Measurements from ENCODE around the gene C4B.
"Not testable (repeated sequence)": the region's sequence is repeated elsewhere in the genome, so short reads cannot be mapped to it uniquely, and the experiment has no call there.

Gene C4B

DNA sequence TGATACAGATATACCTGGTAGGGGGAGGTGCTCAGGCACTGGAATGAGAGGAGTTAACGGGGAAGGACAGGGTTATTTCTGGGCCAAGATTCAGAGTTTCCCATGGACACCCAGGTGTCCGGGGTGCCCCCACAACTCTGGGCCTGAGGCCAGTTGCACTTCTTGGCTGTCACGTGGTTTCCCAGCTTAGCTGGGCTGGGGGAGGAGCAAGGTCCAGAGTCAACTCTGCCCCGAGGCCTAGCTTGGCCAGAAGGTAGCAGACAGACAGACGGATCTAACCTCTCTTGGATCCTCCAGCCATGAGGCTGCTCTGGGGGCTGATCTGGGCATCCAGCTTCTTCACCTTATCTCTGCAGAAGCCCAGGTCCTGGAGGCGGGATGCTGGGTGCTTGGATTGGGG lies at the start of gene C4B:
TSS of gene C4B (plus strand) at position 249 of the 400 bp plus-strand sequence. CDS start at position 300, 51 bp downstream.
- DNase-seq (ENCODE audit: extremely low read depth in 1 of 2, low read depth in 1 of 2): not testable (repeated sequence)

DNA sequence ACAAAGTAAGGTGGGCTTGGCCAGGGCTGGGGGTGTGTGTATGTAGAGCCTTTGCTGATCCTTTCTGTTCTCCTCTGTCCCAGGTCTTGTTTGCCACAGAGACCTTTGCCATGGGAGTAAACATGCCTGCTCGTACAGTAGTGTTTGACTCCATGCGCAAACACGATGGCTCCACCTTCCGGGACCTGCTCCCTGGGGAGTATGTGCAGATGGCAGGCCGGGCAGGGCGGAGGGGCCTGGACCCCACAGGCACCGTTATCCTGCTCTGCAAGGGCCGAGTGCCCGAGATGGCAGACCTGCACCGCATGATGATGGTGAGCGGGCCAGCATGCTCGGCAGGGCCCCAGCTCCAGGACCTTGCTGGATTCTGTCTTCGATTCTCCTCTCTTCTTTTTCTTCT lies 48.9 kb upstream of the C4B start:
- DNase-seq (ENCODE audit: extremely low read depth in 1 of 2, low read depth in 1 of 2): no peak

DNA sequence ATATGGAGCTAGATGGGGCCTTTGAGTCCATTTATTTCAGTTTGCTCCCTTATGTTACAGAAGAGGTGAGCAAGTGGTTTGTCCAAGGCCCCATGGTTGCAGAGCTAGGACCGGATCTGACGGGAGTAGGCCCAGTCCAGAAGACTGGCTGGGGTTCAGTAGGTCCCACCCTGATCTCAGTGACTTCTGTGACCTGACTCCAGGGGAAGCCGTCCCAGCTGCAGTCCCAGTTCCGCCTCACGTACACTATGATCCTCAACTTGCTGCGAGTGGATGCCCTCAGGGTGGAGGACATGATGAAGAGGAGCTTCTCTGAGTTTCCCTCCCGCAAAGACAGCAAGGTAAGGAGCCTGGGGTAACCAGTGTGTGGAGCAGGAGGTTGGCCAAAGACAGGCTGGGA lies 48.1 kb upstream of the C4B start:
- DNase-seq (ENCODE audit: extremely low read depth in 1 of 2, low read depth in 1 of 2): no peak

DNA sequence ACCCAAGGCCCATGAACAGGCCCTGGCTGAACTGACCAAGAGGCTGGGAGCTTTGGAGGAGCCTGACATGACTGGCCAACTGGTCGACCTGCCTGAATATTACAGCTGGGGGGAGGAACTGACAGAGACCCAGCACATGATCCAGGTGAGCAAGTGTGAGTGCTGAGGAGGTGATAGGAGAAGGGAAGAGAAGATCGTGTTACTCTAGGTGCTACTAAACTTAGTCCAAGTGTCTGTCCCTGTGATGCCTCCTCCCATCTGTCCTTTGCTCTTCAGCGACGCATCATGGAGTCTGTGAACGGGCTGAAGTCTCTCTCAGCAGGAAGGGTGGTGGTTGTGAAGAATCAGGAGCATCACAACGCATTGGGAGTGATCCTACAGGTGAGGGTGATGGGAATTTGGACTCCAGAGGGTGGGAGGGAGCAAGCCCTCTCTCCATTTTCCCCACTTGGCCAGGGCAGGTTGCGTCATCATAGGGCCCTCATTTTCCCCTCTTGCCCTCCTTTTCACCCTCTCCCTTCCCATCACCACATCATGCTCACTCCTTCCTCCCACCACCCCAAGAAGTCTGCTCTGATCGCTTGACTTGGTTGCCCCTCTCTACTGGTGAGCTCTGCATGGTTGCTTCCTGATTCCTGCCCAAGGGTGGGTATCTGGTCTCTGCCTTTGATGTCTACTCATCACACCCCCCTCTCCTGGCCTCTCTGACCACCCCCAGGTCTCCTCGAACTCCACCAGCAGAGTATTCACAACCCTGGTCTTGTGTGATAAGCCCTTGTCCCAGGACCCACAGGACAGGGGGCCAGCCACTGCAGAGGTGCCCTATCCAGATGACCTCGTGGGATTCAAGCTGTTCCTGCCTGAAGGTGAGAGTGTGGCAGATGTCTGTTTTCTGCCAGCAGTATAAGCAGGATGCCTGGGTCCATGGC lies 47.3 kb upstream of the C4B start:
- DNase-seq (ENCODE audit: extremely low read depth in 1 of 2, low read depth in 1 of 2): no peak

DNA sequence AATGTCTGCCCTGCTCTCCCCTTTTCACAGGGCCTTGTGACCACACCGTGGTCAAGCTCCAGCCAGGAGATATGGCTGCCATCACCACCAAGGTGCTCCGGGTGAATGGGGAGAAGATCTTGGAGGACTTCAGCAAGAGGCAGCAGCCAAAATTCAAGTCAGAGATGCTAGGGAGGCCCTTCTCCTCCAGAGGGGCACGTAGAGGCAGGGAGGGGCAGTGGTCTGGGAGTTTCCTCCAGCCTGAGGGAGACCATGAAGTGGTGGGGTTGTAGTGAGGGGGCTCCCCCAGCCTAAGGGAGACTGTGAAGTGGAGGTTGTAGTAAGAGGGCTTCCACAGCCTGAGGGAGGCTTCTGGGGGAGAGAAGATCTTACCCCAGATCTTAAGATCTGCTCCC lies 46.7 kb upstream of the C4B start:
- no peak for DNase-seq (ENCODE audit: extremely low read depth in 1 of 2, low read depth in 1 of 2)

DNA sequence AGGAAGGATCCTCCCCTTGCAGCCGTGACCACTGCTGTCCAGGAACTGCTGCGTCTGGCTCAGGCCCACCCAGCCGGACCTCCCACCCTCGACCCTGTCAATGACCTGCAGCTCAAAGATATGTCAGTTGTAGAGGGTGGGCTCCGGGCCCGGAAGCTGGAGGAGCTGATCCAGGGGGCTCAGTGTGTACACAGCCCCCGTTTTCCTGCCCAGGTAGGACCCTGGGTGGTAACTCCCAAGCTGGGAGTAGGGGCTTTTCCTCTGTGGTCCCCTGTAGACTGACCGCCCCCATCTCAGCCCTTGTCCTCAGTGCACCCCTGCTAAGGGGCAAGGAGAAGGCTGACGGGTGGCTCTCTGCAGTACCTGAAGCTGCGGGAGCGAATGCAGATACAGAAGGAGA lies 46.3 kb upstream of the C4B start:
- no peak for DNase-seq (ENCODE audit: extremely low read depth in 1 of 2, low read depth in 1 of 2)

DNA sequence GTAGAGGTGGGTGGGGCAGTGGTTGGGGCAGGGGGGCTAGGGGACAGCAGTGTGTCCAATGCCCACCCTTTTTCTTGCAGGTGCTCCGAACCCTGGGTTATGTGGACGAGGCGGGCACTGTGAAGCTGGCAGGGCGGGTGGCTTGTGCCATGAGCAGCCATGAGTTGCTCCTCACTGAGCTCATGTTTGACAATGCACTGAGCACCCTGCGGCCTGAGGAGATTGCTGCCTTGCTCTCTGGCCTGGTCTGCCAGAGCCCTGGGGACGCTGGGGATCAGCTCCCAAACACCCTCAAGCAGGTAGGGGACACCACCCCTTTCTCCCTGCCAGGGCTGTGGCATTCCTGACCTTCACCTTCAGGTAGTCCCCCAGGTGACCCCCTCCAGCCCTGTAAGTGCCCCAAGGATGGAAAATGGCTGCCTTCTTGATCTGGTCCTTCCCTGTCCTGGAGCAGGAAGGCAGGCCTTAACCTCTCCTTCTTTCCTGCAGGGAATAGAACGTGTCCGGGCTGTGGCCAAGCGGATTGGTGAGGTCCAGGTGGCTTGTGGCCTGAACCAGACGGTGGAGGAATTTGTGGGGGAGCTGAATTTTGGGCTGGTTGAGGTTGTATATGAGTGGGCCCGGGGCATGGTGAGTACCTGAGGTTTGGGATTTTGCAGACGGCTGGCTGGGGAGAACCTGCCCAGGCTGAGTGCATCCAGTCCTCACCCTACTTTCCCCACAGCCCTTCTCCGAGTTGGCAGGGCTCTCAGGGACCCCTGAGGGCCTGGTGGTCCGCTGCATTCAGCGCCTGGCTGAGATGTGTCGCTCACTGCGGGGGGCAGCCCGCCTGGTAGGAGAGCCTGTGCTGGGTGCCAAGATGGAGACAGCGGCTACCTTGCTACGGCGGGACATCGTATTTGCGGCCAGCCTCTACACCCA lies 45.5 kb upstream of the C4B start:
- no peak for DNase-seq (ENCODE audit: extremely low read depth in 1 of 2, low read depth in 1 of 2)

DNA sequence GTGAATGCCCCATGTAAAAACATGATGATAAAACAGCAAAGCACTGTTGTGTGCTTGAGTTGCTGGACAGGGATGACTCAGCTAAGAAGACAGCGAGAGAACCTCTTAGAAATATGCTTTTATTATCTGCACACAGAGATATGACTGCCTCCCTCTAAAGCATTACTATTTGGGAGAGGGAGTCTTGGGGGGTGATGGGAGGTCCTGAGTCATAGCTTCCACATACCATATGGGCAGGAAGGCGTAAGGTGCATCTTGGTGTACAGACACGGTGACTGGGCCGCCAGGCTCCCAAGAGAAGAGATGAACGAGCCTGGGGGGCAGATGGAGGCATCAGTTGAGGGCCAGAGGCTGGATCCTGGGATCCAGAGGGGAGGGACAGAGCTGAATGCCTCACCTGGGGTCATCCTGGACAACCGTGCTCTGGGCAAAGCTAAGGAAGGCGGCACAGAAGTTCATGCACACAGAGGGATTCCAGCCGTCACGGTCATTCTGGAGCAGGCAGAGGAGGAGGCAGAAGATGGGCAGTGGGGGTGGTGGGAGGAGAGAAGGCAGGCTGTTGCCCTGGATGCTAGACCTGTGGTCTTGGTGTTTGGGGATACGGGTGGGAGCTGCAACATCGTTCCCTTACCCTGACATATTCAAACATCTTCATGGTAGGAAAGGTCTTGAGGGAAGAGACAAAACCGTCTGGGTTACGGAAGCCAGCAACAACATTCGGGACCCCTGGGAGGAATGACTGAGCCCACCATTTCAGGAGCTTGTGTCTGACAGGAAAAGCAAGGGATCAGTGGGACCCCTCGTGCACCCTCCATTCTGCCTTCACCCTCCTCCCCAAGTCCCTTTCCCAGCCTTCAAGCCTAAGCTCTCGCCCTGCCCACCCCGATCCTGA lies 44.6 kb upstream of the C4B start:
- DNase-seq (ENCODE audit: extremely low read depth in 1 of 2, low read depth in 1 of 2): no peak

DNA sequence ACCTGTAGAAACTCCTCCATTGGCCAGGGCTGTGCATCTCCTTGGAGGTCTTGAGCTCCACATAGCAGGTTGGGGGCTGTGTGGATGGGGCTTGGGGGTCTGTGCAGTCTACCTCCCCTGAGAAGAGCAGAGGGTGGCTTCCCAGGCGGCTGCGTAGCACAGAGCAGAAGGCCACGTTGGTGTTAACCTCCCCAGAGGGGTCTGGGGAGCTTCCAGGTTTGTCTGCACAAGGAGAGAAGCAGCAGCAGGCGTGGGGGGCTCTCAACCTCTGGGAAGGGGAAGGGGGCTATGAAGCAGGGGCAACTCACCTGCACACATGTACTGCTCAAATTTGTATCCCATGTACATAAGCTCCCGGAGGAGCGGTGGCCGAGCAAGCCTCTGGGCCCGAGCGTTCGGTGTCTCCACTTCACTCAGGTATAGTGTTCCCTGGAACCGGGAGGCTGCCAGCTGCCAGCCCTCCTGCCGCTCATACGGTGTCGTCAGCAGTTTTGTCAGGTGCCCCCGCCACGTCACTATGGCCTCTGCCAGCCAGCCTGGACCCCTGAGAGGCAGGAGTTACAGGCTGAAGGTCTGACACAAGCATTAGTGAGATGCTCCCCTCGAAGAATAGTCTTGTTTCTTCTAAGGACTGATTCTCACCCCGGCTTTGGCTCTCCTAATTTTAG lies 43.9 kb upstream of the C4B start:
- no peak for DNase-seq (ENCODE audit: extremely low read depth in 1 of 2, low read depth in 1 of 2)

DNA sequence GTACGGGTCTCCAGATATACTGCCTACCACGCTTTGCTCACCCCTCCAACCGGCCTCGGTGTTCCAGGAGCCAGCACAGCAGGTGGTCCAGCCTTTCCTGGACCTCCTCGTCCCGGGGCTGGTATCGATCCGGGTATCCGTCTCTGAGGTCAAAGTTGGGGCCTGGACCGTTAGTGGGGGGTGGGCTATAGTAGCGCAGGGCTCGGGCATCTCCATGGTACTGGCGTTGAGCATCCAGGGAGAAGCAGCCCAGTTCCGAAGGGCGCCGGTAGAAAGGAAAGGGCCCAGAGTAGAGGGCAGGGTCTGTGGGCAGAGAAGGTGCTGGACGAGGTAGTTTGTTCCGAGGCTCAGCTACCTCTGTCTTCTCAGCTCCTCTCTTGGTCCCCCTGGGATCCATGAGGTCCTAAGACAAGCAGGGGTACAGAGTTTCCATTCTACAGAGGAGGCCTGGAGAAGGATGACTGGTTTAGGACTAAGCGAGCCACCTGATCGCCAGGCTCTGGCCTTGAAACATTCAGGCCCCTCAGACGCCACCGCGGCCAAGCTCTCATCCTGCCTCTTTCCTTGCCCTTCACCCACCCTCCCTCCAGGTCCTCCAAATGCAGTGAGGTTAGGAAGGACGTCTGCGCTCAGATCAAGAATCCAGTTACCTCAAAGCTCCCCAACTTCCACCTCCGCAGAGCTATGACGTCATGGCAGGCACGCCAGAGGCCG lies 43.2 kb upstream of the C4B start:
- no peak for DNase-seq (ENCODE audit: extremely low read depth in 1 of 2, low read depth in 1 of 2)

DNA sequence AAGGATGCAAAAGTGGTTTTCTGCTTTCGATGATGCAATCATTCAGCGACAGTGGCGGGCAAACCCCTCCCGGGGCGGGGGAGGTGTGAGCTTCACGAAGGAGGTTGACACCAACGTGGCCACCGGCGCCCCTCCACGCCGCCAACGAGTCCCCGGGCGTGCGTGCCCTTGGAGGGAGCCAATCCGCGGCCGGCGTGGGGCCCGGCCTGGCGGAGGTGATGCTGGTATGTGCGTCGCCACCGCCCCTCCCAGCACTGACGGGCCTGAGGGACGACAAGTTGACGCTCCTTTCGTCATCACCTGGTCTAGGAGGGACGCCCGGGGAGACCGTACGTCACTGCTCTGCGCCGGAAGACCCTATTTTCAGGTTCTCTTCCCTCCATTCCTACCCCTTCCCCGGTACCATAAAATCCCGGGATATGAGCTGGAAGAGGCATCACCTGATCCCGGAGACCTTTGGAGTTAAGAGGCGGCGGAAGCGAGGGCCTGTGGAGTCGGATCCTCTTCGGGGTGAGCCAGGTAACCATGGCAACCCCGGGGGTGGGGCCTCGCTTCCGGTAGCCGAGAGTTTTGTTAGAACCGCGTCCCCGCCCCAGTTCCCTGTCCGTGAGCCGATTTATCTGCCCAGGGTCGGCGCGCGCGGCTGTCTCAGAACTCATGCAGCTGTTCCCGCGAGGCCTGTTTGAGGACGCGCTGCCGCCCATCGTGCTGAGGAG lies 42.4 kb upstream of the C4B start, which contains the start of gene DXO:
TSS of gene DXO (minus strand) at position 146 of the 716 bp plus-strand sequence. CDS start 463 bp downstream, outside the sequence.
- DNase-seq (ENCODE audit: extremely low read depth in 1 of 2, low read depth in 1 of 2): peak; percentile 92 to 97

DNA sequence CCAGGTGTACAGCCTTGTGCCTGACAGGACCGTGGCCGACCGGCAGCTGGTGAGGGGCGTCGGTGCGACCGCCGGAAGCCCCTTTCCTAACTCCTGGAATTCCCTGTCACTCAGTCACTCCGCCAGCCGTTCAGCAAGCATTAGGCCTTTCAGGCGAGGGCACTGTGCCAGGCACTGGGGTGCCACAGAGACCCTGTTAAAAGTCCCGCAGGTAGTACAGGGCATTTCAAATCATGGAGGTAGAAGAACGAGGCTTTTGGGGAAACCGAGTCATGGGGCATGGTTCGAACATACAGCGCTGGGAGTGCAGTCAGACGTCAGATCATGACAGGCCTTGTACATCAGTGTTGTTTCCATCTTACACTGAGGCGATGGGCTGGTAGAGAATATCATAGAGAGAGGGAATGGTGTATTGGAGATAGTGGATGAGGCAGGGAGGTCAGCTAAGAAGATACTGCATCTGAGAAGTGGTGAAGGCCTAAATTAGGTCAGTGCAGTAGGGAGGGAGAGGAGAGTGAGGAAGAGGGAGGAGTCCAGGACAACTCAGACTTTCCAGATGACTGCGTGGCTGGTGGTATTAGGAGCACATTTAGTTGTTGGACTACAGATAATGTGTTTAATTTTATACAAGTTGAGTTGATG lies 41.8 kb upstream of the C4B start:
- DNase-seq (ENCODE audit: extremely low read depth in 1 of 2, low read depth in 1 of 2): no peak

DNA sequence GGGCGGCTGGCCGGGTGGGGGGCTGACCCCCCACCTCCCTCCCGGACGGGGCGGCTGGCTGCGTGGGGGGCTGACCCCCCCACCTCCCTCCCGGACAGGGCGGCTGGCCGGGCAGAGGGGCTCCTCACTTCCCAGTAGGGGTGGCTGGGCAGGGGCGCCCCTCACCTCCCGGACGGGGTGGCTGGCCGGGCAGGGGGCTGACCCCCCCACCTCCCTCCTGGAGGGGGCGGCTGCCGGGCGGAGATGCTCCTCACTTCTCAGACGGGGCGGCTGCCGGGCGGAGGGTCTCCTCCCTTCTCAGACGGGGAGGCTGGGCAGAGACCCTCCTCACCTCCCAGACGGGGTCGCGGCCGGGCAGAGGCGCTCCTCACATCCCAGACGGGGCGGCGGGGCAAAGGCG lies 38.5 kb upstream of the C4B start:
- not testable (repeated sequence) for DNase-seq (ENCODE audit: extremely low read depth in 1 of 2, low read depth in 1 of 2)

DNA sequence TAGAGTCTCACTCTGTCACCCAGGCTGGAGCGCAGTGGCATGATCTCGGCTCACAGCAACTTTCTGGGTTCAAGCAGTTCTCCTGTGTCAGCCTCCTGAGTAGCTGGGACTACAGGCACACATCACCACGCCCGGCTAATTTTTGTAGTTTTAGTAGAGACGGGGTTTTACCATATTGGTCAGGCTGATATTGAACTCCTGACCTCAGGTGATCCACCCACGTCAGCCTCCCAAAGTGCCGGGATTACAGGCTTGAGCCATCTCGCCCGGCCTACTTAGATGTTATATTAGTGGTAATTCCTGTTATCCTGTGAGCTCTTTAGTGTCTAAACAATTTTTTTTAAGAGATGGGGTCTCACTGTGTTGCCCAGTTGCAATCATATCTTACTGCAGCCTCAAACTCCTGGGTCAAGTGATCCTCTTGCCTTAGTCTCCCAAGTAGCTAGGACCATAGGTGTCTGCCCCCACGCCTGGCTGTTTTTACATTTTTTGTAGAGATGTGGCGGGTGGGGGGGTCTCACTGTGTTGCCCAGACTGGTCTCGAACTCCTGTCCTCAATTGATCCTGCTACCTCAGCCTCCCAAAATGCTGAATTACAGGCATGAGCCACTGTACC lies 36.7 kb upstream of the C4B start:
- no peak for DNase-seq (ENCODE audit: extremely low read depth in 1 of 2, low read depth in 1 of 2)

DNA sequence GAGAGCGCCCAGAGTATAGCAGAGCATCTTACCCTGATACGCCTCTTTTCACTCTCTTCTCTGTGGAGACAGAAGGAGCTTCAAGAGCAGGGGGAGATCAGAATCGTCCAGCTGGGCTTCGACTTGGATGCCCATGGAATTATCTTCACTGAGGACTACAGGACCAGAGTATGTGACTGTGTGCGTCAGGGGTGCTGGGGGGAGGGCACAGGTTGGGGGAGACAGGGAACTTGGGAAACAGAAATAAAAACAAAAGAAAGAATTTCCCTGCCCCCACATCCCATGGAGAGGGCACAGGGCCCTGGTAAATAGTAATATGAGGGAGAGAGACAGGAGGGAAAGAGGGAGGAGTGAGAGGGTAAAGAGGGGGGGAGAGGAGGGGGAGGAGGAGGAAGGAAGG lies 35.8 kb upstream of the C4B start:
- no peak for DNase-seq (ENCODE audit: extremely low read depth in 1 of 2, low read depth in 1 of 2)

DNA sequence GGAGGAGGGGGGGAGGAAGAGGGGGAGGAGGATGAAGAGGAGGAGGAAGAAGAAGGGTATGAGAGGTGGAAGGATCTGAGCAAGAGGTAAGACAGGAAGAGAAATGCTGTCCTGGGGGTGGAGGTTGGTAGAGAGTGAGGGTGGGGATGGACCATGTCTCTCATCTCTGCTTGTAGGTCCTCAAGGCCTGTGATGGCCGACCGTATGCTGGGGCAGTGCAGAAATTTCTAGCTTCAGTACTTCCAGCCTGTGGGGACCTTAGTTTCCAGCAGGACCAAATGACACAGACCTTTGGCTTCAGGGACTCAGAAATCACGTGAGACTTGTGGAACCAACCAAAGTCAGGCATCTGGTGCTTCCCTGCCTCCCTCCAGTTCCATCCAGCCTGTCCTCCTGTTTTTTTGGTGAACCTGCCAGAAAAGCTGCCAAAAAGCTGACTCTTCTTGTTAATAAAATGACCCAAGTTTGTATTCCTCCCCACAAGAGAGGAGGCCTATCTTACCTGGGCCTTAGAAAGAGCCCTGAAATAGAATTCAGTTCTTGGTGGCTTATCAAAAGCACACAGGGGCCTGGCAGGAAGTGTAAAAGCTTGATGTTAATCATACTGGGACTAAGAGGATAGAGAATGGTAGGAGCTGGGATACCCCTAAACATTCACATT lies 35.2 kb upstream of the C4B start:
- DNase-seq (ENCODE audit: extremely low read depth in 1 of 2, low read depth in 1 of 2): no peak

DNA sequence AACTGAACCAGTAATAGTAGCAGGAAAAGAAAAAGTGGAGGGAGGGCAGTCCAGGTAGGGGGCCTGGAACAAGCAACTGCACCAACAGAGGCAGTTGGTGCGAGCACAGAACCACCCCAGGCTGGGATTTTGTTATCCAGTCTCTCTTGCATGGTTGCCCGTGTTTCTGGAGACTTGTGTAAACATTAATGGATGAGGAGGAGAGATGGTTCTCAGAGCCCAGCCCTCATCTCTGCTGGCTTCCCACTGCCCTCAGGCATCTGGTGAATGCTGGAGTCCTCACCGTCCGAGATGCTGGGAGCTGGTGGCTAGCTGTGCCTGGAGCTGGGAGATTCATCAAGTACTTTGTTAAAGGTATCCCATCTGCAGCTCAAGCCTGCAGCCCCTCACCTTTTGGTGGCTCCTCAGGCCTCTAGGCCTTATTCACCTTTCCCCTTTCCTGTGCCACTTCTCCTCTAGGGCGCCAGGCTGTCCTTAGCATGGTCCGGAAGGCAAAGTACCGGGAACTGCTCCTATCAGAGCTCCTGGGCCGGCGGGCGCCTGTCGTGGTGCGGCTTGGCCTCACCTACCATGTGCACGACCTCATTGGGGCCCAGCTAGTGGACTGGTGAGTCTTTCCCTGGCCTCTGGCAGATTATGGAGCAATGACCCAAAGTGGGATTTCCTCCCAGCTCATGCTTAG lies 34.3 kb upstream of the C4B start:
- not testable (repeated sequence) for DNase-seq (ENCODE audit: extremely low read depth in 1 of 2, low read depth in 1 of 2)

Measured in activated CD8-positive, alpha-beta memory T cell treated with anti-CD3 and anti-CD28 coated beads for 1 hour (primary cell).